C4-2B (cell line): ENCODE results near the gene HOXD1.

Source experiments
- ZFX ChIP-seq: fragments of 450-650 bp; IDR thresholded peaks from 2 replicates; pipeline ENCODE4 v1.6.1; 2017
- TF ChIP-seq, protein P1 (sequence below): fragments of 450-650 bp; conservative IDR thresholded peaks from 2 replicates; pipeline ENCODE4 v1.5.1; 2017; ENCODE audit warnings: mild to moderate bottlenecking

DNA sequence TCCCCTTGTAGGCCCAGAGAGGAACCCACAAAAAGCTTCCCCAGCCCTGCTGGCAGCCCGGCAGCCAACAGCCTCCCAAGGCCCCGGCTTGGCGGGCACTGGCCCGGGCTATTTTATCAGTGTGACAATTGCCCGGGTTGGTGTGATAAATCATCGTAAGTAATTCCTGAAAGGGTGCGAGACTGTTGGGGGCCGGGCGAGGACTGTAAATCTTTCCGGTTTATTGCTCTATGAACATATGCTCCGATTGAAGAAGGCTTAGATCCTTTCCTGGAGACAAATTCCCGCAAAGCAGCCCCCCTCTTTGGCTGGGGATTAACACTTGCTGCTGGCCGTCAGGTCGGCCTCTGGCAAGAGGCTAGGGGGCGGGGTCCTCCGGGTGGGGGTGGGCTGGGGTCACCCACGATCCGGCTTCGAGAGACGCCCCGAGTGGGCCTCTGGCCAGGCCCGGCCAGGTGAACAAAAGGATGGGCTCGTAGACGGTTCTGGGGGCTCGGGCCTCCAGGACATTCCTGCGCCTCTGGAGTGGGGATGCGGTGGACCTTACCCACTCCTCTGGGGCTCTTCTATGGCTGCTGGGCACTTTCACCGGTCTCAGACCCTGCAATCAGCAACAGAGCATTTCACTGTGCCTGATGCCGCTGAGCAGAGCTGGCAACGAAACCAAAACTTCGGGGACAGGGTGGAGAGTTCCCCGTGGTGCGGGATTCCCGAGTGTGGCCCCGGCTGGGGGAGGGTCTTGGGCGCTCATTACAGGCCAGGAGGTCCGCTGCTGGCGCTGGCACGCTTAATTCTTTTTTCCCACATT is 29.4 kb upstream of the HOXD1 start:
- TF ChIP-seq, protein P1, sequence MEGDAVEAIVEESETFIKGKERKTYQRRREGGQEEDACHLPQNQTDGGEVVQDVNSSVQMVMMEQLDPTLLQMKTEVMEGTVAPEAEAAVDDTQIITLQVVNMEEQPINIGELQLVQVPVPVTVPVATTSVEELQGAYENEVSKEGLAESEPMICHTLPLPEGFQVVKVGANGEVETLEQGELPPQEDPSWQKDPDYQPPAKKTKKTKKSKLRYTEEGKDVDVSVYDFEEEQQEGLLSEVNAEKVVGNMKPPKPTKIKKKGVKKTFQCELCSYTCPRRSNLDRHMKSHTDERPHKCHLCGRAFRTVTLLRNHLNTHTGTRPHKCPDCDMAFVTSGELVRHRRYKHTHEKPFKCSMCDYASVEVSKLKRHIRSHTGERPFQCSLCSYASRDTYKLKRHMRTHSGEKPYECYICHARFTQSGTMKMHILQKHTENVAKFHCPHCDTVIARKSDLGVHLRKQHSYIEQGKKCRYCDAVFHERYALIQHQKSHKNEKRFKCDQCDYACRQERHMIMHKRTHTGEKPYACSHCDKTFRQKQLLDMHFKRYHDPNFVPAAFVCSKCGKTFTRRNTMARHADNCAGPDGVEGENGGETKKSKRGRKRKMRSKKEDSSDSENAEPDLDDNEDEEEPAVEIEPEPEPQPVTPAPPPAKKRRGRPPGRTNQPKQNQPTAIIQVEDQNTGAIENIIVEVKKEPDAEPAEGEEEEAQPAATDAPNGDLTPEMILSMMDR = no peak
- no peak for TF ChIP-seq ZFX
